HTERT RPE-1 (cell line): Measurements from ENCODE around the gene RNASE8.

Source experiments
- in situ Hi-C: fragments of 300-500 bp; cut with MboI; formaldehyde crosslinking; loops from 4 replicates; pipeline ENCODE4 v1.14.3; 2020; ENCODE audit warnings: low sequenced_read_pairs

RNASE8 gene

DNA sequence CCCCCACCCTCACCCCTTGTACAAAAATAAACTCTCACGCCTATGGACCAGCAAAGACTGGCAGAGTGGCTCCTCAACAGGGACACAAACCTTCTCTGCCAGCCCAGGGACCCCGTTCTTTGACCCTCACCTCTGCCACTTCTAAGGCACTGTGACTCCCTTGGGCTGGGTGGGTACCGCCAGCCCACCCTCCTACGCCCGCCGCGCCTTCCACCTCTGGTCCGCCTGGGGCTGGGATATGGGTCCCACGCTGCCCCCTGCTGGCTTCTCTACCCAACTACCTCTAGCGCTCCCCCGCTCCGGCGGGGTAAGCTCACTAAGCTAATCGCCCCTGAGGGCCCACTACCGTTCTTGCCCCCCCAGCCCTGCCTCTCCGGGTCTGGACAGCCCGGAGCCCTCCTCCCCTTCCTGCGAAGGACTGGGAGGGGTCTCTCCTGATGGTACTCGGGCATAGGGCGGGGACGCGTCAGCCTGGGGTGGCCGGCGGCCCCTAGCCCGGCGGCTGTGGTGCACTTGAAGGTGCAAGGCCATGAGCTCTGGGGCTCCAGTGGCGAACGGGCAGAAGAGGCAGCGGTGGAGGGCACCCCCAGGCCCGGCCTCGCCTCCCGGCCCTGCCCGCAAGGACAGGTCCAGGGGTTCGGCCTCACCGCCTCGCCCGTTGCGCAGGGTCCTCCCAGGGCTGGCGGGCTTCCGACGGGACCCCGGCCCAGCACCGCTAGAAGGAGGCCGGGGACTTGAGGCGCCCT, 32.7 kb downstream of the RNASE8 start:
- in situ Hi-C loops = no loop called here

DNA sequence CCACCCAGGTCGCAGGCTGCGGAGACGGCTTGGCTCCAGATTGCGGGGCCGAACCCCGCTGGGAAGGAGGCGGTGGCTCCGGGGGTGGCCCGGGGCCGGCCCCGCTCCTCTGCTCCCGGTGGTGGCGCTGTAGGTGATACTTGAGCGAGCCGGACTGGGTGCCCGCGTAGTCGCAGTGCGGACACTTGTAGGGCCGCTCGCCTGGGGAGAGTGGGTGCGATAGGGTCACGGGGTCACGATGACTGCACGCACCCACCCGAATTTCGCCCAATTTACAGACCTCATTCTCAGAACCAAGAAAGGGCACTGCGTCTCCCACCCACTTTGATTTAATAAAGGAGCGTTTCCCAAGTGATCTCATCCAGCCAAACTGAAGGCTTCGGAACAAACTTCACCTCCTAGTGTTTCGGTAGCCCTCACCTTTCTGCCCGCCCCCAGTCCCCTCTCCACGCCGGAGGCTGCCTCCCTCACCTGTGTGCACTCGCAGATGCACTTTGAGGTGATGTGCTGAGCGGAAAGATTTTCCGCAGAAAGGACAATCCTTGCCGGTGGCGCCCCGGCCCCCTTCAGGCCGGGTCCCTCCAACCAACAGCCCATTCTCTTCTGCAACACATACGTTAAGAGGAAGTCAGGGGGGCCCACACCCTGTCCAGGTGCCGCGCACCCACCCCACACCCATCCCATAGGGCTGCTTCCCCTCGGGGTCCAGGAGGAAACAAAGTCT, 33.5 kb downstream of the RNASE8 start:
- in situ Hi-C loops = no loop called here

DNA sequence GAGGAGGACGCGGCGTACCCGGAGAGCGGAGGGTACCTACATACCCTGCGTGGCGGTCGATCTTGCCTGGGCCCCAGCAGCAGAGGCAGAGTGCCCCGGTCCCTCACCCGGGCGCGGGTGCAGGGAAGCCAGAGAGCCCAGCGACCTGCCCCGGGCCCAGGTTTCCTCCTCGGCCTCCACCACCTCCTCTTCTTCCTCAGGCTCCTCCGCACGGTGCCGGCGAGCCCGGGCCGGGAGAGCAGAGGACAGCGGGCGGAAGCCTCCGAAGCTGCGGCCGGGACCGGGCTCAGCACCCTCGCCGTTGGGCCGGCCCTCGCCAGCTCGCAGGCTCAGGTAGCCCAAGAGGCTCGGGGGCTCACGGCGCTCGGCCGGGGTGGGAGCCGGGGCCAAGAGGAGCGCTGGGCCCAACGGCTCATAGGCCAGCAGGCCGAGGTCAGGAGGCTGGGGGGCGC, 34.2 kb downstream of the RNASE8 start:
- in situ Hi-C loops = no loop called here

DNA sequence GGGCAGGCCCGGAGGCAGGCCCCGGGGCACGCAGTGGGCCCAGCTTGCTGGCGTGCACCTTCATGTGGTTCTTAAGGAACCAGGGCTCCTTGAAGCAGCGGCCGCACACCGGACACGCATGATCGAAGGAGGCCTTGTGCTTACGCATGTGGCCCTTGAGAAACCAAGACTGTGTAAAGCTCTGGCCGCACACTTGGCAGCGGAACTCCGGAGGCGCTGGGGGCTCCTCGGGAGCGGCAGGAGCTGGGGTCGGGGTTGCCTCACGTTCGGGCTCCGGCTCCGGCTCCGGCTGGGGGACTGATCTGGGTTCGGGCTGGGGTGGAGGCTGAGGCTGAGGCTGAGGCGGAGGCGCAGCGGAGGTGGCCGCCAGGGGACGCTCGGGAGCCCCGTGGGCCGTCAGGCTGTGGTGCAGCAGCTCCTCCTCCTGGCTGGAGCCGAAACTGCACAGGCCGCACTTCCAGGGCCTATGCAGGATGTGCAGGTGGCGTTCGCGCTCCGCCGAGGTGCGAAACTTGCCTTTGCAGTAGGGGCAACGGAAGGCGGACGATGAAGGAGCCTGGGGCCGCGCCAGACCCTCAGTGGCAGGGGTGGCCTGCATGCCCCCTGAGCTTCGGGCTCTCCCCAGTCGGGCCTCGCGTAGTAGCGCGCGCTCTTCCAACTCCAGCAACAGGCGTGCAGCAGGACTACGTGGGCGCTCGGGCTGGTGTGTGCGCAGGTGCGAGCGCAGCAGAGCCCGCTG, 34.8 kb downstream of the RNASE8 start:
- in situ Hi-C loops = no loop called here

DNA sequence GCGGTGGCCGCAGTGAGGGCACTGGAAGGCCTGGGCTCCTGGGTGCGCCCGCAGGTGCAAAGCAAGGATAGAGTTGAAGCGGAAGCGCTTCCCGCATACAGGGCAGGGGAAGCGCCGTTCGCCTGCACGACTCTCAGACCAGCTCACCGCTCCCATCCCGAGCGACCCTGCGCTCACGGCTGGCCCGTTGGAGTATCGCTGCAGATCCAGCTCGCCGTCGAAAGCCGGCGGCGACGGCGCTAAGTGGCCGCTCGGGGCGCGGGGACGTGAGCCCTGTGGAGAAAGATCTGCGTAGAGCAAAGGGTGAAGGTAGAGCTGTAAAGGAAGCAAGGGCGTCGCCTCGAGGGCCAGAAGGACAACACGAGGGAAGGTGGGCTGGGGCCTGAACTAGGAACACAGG, 35.4 kb downstream of the RNASE8 start:
- in situ Hi-C loops = no loop called here

DNA sequence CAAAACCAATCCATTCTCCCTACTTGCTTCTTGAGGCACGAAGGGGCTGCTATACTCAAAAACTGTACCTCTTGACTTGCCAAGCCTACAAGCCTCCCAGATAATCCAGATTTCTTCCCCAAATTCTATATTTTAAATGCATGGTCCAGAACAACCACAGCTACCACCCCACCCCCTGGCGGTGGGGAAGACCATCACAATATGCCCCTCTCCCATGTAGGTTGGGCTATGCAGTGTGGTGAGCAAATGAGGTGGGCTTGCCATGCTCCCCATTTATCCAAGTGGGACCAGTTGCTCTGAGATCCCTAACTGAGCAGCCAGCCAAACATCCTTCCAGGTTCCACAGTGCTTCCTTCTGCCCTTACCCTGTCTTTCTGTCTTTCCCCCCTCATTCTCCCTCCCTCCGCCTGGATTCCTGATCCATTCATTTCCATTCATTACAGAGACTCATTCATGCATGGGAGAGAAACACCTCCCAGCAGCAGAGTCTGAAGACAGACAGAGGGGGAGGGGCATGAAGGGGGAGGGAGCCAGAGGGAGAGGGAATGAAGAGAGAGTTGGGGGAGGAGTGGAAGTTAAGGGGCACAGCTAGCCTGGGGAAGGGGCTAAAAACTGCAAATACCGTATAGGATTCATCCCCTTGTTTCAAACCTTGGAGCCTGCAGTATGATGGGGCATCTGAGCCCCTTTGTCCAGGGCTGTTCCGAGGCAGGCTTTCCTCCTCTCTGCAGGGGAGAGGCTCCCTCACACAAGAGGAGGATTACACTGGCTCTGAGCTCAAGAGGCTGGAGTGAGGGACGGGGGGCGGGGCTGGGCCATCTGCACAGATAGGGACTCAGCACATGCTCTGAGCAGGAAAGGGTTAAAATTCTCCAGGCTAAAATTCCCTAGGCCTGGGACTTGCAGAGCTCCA, 36.4 kb downstream of the RNASE8 start:
- in situ Hi-C loops = no loop called here

DNA sequence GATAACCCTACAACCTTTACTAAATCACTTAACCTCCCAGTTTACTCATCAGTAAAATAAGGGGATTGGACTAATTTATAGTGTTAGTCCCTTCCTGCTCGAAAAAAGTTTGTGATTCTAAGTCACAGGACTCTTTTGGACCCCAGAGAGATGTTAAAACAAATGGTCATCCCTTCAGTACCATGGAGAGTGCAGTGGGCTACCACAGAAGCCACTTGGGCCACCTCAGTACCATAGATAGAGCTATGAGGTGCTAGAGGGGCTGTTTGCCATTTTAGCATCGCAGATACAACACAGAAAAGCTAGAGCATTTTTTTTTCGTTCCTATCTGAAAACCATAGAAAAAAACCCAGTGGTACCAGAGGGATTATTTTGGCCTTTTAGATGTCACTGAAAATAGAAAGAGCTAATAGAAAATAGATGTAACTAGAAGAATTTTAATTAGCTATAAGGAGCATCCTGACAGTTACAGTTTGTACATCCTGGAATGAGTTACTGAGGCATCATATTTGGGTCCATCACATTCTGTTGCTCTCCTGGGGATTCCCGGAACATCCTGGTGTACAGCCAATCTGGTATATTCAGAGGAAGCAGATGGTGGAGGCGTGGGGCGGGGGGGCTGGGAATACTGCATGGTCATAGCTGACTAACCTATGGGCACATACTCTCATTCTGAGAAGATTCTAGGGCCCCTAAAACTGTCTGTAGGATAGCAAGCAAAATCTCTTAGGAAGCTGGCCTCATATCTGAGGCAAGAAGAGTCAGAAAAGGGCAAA, 38.0 kb downstream of the RNASE8 start:
- in situ Hi-C loops = no loop called here

DNA sequence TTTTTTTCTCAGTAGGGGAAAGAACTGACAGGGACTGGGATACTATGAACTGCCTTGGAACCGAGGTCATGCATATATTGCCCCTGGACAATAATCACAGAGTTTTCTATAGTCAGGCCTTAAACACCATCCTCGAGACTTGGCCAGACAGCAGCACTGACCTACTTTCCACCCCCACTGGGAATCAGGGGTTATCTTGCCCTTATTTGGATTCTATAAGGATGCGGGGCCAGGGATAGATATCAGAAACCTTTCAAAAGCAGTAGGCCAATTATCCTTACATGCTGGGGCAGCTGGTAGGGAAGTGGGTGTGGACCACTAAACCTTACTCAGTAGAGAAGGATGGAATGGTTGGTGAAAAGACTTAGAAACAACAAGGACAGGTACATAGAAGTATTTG, 38.8 kb downstream of the RNASE8 start:
- in situ Hi-C loops = no loop called here

DNA sequence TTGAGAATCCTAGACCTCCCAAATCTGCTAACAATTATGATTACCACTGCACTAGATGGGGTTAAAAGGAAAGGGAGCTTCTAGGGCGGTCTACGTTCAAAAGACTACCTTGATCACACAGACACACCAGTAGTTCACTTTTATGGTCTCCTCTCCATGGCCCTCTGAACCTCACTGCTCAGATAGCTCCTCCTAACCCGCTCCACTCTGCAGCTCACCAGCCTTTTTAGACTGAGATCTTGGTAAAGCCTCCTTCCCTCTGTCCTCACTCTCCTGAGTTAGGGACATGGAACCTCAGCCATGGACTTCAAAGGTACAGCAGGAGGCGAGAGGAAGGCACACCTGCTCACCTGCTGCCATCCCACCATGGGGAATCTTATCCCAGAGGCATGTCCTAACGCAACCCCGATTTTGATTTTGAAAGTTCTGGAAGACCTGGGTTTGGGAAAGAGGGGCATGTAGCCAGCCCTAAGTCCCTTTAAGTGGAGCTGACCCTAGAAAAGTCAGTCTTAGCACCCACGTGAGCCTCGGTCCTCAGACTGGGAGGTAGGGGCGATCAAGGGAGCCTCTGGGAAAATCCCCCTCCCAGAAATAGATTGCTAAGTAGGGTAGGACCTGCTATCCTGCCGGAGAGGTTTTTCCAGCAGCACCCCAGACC, 39.5 kb downstream of the RNASE8 start:
- in situ Hi-C loops = no loop called here

DNA sequence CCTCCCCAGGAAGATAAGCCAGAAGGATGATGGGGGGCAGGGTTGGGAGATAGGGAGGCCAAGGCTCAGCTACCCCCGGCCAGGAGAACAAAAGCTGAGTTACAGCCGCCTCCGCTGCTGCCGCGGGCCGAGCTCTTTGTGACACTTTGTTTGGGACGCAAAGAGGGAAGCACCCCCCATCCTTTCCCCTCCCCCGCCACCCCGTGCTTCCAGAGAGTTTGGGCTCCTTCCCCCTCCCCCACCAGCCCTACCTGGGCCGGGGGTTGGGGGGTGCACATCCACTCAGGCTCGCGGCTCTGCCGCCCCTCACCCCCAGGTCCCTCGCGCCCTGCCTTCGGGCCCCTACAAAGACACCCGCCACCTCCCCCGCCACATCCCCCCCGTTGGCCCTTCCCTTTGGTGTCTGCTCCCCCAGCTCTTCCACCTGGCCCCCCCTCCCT, 40.0 kb downstream of the RNASE8 start:
- in situ Hi-C loops = no loop called here

DNA sequence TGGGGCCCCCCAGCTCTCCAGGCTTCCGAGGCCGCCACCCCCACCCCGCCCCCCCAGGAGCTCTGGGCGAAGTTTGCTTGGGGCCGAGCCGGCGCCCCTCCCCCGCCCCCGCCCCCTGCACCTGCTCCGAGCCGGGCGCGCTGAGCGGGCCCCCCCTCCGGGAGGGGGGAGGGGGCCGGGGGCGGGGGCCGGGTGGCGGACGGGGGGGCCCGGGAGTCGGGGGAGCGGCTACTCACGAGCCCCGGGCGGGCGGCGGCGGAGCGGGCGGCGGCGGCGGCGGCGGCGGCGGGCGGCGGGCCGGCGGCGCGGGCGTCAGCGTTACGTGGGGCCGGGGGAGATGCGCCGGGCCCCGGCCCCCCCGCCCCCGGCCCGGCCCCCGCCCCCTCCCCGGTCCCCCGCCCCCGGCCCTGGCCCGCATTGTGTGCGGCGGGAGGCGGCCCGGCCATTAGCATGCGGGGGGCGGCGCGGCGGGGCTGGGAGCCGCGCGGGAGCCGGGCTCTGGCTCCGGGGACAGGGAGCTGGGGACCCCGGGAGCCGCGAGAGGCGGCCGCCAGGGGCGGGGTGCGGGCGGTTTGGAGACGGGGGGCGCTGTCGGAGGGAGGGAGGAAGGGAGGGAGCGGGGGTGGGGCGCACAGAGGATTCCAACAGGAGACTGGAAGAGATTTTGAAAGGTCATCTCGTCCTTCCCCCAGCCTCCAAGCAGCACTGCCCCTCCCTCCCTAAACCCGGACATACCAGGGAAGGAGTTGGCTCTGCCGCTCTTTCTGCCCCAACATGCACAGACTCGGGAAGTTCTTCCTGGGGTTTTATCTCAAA, 40.7 kb downstream of the RNASE8 start, which contains the start of gene ZNF219:
ZNF219 (minus strand) TSS at position 580 of the 816 bp plus-strand sequence. CDS start 5,064 bp downstream, outside the sequence.
- in situ Hi-C loops = no loop called here

DNA sequence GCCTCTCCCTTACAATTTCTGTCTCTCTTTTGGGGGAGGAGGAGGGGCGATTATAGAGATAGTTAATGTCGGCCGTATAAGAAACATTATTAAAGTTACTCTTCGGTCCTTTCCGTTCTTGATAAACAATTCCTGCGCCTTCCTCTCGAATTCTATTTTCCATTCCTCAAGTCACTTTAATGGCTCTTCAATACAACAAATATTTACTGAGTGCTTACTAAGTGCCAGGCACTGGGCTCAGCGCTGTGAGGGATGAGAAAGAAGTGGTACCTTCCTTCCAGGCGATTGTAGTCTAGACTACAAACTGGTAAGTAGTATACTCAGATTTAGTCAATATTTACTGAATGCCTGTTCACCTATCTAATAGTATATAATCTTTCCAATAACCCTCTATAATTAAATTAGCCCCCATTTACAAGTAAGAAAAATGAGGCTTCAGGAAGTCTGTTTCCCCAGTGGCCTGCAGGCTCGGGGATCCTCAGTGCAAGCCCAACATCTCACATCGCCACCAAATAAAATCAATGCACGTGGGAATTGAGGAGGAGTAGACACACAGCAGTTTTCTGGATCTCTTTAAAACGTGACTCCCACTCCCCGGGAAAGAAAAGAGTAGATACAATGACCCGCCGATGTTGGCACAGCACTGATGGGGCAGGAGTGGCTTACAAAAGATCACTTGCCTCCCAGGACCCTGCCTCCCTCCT, 41.4 kb downstream of the RNASE8 start:
- in situ Hi-C loops = no loop called here

DNA sequence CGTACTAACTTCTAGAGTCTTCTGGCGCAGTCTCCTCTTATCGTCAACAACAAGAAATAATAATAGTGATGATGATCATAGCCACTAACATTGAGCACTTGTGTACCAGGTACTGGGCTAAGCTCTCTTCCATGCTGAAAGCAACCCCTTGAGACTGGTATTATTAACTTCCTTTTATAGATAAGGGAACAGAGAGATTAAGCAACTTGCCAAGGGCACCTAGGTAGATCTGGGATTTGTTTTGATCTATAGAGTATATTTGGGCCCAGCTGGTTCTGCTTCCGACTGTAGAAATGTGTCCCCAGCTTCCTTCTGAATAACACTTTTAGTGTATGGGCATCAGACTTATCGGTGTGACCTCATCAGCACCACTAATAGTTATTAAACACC, 42.0 kb downstream of the RNASE8 start:
- in situ Hi-C loops = no loop called here

DNA sequence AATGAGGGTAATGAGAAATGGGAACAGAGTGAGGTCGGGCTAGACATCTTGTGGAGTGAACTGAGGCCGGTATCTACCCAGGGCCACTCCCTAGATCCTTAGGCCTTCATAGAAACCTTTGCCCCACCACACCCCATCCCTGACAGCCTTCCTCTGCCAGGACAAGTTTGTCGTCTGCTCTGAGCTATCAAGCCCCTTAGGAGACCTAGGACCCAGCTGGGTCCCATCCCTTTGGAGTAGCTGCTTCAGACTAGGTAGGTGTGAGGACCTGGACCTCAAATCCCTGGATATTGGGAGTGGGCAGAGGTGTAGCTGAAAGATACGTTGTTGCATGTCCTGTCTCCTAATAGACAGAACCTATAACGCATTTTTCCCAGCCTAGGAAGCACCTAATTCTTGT, 43.3 kb downstream of the RNASE8 start, which contains the start of gene TMEM253:
TMEM253 (plus strand) TSS at position 136 of the 400 bp plus-strand sequence. CDS start 278 bp downstream, outside the sequence.
- in situ Hi-C loops = no loop called here

DNA sequence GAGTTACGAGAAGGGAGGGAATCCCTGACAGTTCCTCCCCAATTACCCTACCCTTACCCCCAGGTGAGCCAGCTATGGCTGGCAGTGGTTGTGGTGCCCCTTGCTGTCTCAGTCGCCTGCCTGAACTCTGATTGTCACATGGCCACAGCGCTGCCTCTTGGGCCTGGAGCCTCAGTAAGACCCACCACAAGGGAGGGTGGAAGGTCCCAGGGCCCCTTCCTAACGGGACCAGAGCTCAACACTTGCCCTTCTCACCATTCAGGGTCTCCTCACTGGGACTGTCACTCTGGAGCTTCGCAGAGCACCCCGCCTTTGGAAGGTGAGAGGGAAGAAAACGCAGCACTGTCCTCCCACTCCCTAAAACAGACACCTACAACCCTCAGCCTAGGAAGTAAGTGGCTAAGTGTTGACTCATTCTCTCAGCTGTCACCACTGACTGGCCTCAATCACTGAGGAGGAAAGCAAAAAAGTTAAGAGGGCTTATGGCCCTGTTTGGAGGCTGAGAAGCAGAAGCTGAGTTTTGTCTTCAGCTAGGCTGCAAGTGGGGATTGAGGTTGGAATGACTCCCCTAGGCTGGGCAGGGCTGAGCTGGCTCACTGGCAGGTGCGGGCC, 44.3 kb downstream of the RNASE8 start:
- in situ Hi-C loops = no loop called here

DNA sequence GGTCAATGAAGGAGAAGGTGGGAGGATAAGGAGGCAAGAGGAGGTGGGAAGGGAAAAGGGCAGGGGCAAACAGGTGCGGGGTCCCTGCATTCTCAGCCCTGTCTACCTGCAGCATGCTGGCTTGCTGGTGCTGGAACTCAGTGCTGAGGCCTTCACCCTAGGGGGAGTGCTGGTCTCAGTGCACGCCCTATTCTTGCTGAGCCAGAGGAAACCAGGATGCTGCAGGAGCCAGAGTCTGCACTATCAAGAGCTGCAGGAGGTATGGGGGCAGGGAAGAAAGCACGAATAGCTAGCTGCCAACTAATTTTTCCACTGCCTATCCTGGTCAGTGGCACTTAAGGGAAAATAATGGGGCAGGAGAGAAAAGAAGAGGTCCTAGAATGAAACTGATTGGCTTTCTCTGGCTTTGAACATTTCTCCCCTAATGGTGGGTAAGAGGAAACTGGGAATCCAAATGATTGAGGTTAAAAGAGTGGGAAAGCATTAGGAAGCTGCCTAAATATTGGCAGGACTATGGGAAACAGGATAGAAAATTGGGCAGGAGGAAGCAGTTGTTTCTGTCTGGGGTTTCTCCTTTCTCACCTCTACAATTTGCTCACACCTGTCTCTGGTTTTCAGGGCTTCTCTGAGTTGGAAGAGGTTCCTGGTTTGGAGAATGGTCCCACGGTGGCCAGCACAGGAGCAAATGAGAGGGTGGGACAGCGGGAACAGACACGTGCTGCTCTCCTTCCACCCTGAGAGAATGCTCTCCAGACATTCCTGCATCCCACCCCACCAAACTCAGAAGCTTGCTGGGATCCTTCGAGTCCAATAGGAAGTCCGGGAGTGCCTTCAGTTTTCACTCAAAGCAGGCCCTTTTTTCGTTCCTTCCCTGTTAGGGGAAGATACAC, 45.1 kb downstream of the RNASE8 start:
- in situ Hi-C loops = no loop called here
